Nephron (organoid): ENCODE measurements around the gene HECTD3.
"Not testable (repeated sequence)": the region's sequence is repeated elsewhere in the genome, so short reads cannot be mapped to it uniquely, and the experiment has no call there.

Experiments used
- H3K27ac Mint-ChIP-seq, 3 experiments: 2 replicates each; pipeline ENCODE4 v1.8.0; 2020; ENCODE audit warnings: mixed read lengths in 3 of 3, mild to moderate bottlenecking in 2 of 3, moderate library complexity in 1 of 3
- H3K27me3 Mint-ChIP-seq: 2 replicates; pipeline ENCODE4 v1.8.0; 2021; ENCODE audit warnings: low read depth, mild to moderate bottlenecking, moderate library complexity, mixed read lengths
- H3K36me3 Mint-ChIP-seq: 2 replicates; pipeline ENCODE4 v1.8.0; 2020; ENCODE audit warnings: low read depth, mixed read lengths
- H3K4me1 Mint-ChIP-seq: 2 replicates; pipeline ENCODE4 v1.8.0; 2020; ENCODE audit warnings: mixed read lengths
- H3K4me3 Mint-ChIP-seq, 3 experiments: 2 replicates each; pipeline ENCODE4 v1.8.0; 2020; ENCODE audit warnings: mild to moderate bottlenecking in 3 of 3, mixed read lengths in 3 of 3, moderate library complexity in 2 of 3
- H3K9me3 Mint-ChIP-seq: 2 replicates; pipeline ENCODE4 v1.8.0; 2020; ENCODE audit warnings: mixed read lengths
- CTCF ChIP-seq, 3 experiments: fragments of 200-600 bp; sonication (generic); IDR thresholded peaks; one replicate each; pipeline ENCODE4 v1.5.0; 2021; ENCODE audit warnings: antibody characterized with exemption in 3 of 3; ENCODE audit not compliant: unreplicated experiment in 3 of 3

Gene HECTD3

GRCh38 chr1:44988531-44989156 lies 22.5 kb downstream of the HECTD3 start:
- H3K9me3 Mint-ChIP-seq, result no peaks in the 10 kb centered on the region
- no peak for TF ChIP-seq CTCF (IDR thresholded peaks at IDR 0.05; ENCODE audit: unreplicated experiment in 3 of 3)
- H3K27ac Mint-ChIP-seq, result no peak overlapping the region
- no peaks in the 10 kb centered on the region for H3K36me3 Mint-ChIP-seq
- H3K4me1 Mint-ChIP-seq, result peaks cover 20% of the 10 kb centered on the region
- peaks cover 3% of the 10 kb centered on the region for H3K27me3 Mint-ChIP-seq
- peak overlapping the region; percentile 55 to 69 (median 63) for H3K4me3 Mint-ChIP-seq

- H3K36me3 Mint-ChIP-seq, result peaks cover 4% of the 10 kb centered on the region
- H3K4me1 Mint-ChIP-seq, result peaks cover 14% of the 10 kb centered on the region
- peak overlapping the region; percentile 95 to 99 (median 96) for H3K4me3 Mint-ChIP-seq
- no peaks in the 10 kb centered on the region for H3K9me3 Mint-ChIP-seq
- peak overlapping the region; percentile 62 to 81 (median 79) for H3K27ac Mint-ChIP-seq
- no peak for TF ChIP-seq CTCF (IDR thresholded peaks at IDR 0.05; ENCODE audit: unreplicated experiment in 3 of 3)
- no peaks in the 10 kb centered on the region for H3K27me3 Mint-ChIP-seq
Measured at GRCh38 chr1:44985747-44986359, 25.3 kb downstream of the HECTD3 start.

GRCh38 chr1:44977372-44977771 lies 33.8 kb downstream of the HECTD3 start:
- peaks cover 59% of the 10 kb centered on the region for H3K36me3 Mint-ChIP-seq
- H3K27me3 Mint-ChIP-seq, H3K4me3 Mint-ChIP-seq, H3K27ac Mint-ChIP-seq, H3K4me1 Mint-ChIP-seq: not testable (repeated sequence)
- H3K9me3 Mint-ChIP-seq, result peaks cover 14% of the 10 kb centered on the region

GRCh38 chr1:44976252-44976651 lies 34.9 kb downstream of the HECTD3 start:
- peaks cover 65% of the 10 kb centered on the region for H3K36me3 Mint-ChIP-seq
- H3K27me3 Mint-ChIP-seq, result no peaks in the 10 kb centered on the region
- TF ChIP-seq CTCF (IDR thresholded peaks at IDR 0.05; ENCODE audit: unreplicated experiment in 3 of 3), result no peak
- peaks cover 14% of the 10 kb centered on the region for H3K9me3 Mint-ChIP-seq
- no peaks in the 10 kb centered on the region for H3K4me1 Mint-ChIP-seq
- H3K4me3 Mint-ChIP-seq, result no peak overlapping the region
- H3K27ac Mint-ChIP-seq, result no peak overlapping the region

- Mint-ChIP-seq H3K9me3 (peaks cover 14% of the 10 kb centered on the region), H3K27ac (no peak overlapping the region), H3K36me3 (peaks cover 51% of the 10 kb centered on the region), H3K4me1 (no peaks in the 10 kb centered on the region), H3K4me3 (no peak overlapping the region), H3K27me3 (no peaks in the 10 kb centered on the region)
- no peak for TF ChIP-seq CTCF (IDR thresholded peaks at IDR 0.05; ENCODE audit: unreplicated experiment in 3 of 3)
Measured at GRCh38 chr1:44973645-44974044, 37.5 kb downstream of the HECTD3 start.

DNA sequence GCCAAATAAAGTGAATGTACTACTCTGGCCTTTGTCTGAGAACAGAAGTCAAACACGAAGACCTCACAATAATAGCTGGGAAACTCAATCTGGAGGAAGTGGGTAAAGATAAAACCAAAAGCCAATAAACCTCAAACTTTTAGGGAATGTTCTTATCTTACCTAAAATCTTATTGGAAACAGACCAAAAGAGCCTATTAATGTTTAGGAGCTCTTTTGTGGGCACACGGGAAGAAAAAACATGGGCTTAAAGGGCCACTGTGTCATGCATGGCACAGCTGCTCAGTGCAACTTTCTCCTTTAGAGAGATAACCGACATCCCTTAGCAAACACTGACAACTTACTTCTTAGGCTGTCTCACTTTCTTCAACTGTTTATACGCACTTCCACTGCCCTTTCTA lies 40.8 kb downstream of the HECTD3 start:
- H3K4me3 Mint-ChIP-seq, result no peak overlapping the region
- H3K9me3 Mint-ChIP-seq, result no peaks in the 10 kb centered on the region
- H3K36me3 Mint-ChIP-seq, result peaks cover 30% of the 10 kb centered on the region
- no peak for TF ChIP-seq CTCF (IDR thresholded peaks at IDR 0.05; ENCODE audit: unreplicated experiment in 3 of 3)
- H3K4me1 Mint-ChIP-seq, result no peaks in the 10 kb centered on the region
- H3K27me3 Mint-ChIP-seq, result no peaks in the 10 kb centered on the region
- no peak overlapping the region for H3K27ac Mint-ChIP-seq
